ENCODE data around the gene TACO1.

DNA sequence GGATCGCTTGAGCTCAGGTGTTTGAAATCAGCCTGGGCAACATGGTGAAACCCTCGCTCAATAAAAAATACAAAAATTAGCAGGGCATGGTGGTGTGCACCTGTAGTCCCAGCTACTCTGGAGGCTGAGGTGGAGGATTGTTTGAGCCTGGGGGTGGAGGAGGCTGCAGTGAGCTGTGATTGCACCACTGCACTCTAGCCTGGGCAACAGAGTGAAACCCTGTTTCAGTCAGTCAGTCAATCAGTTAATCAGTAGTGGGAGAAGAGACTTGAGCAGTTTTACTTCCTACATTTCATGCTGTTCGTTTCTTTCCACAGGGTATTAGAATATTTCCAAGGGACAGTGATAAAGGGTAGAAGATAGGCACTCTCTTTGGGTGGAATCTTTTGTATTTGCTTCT, 30.4 kb downstream of the TACO1 start:
- TF ChIP-seq EZH2phosphoT487 (IDR thresholded peaks at IDR 0.05; ENCODE audit: insufficient read depth, low read depth) (no peak), EZH2 (IDR thresholded peaks at IDR 0.05; ENCODE audit: insufficient read depth, poor library complexity, severe bottlenecking) (no peak)

All from GM23248 (cell line).